ENCODE data around the gene PPIF. TPM values are rescaled to one million over a fixed set of nuclear protein-coding genes. Genes with fewer than 3 reads are reported as not detected.
A peak's percentile ranks its signal among the peaks of the same experiment; 100 is the strongest.

The PPIF gene
- total and polyA plus RNA-seq, 2 of the 13 experiments (the other 11 are each of a cell fraction or from before 2014, with no cell fraction given): 147 to 157 TPM

- TF ChIP-seq ZNF800 (CRISPR knock-in tag; IDR thresholded peaks at IDR 0.05) (peak; percentile 14; the same call in 1 of the 2 replicates), SUZ12 (IDR thresholded peaks at IDR 0.05; ENCODE audit: low read depth, low read length) (no peak), THYN1 (CRISPR knock-in tag; IDR thresholded peaks at IDR 0.05; ENCODE audit: borderline replicate concordance, low read depth) (no peak), SALL2 (CRISPR knock-in tag; IDR thresholded peaks at IDR 0.05) (0 out of 2 replicates have a peak, but pooled peaks have one; percentile 46), ZNF513 (CRISPR knock-in tag; conservative IDR thresholded peaks at IDR 0.05) (no peak), ARID3A (IDR thresholded peaks at IDR 0.05; ENCODE audit: low read depth, low read length) (no peak), TFDP2 (CRISPR knock-in tag; IDR thresholded peaks at IDR 0.05) (no peak), ZNF281 (CRISPR knock-in tag; IDR thresholded peaks at IDR 0.05; ENCODE audit: borderline replicate concordance) (no peak), FOXP1 (IDR thresholded peaks at IDR 0.05) (no peak), FOXP1 (CRISPR knock-in tag; IDR thresholded peaks at IDR 0.05) (no peak), ZBTB3 (CRISPR knock-in tag; IDR thresholded peaks at IDR 0.05; ENCODE audit: borderline replicate concordance, low read depth) (no peak), BRF2 (CRISPR knock-in tag; IDR thresholded peaks at IDR 0.05) (no peak), ZBTB38 (CRISPR knock-in tag; IDR thresholded peaks at IDR 0.05) (no peak), ZNF816 (CRISPR knock-in tag; IDR thresholded peaks at IDR 0.05; ENCODE audit: borderline replicate concordance) (no peak), ZNF788 (CRISPR knock-in tag; IDR thresholded peaks at IDR 0.05; ENCODE audit: borderline replicate concordance) (peak; percentile 41; the same call in 1 of the 2 replicates), RELA (CRISPR knock-in tag; IDR thresholded peaks at IDR 0.05) (no peak), HMG20A (CRISPR knock-in tag; IDR thresholded peaks at IDR 0.05; ENCODE audit: borderline replicate concordance) (no peak), ZNF709 (CRISPR knock-in tag; IDR thresholded peaks at IDR 0.05) (no peak), ETV5 (CRISPR knock-in tag; IDR thresholded peaks at IDR 0.05; ENCODE audit: borderline replicate concordance) (no peak), POGZ (CRISPR knock-in tag; IDR thresholded peaks at IDR 0.05) (no peak)
Measured at GRCh38 chr10:79379512-79380124, 32.3 kb downstream of the PPIF start (continued).

Data from HepG2 (cell line).